WTC11 (cell line): ENCODE results near the gene SKAP1.

Experiments used
- ETV6 ChIP-seq: sonication (generic); formaldehyde crosslinking; IDR thresholded peaks from 2 replicates; pipeline ENCODE4 v1.8.1; 2022; ENCODE audit warnings: mild to moderate bottlenecking, missing genetic modification reagents
- FOXJ3 ChIP-seq: sonication (generic); formaldehyde crosslinking; IDR thresholded peaks from 2 replicates; pipeline ENCODE4 v1.9.0; 2021; ENCODE audit warnings: missing genetic modification reagents, mild to moderate bottlenecking, borderline replicate concordance
- IRF2 ChIP-seq: sonication (generic); formaldehyde crosslinking; IDR thresholded peaks from 2 replicates; pipeline ENCODE4 v1.8.0; 2022; ENCODE audit warnings: low read depth, missing genetic modification reagents, borderline replicate concordance
- NFYB ChIP-seq: sonication (generic); formaldehyde crosslinking; conservative IDR thresholded peaks from 2 replicates; pipeline ENCODE4 v1.8.0; 2022; ENCODE audit warnings: low read depth, missing genetic modification reagents
- NR2C2 ChIP-seq: sonication (generic); formaldehyde crosslinking; IDR thresholded peaks from 2 replicates; pipeline ENCODE4 v1.8.0; 2022; ENCODE audit warnings: mild to moderate bottlenecking, missing genetic modification reagents
- NR3C1 ChIP-seq: sonication (generic); formaldehyde crosslinking; conservative IDR thresholded peaks from 2 replicates; pipeline ENCODE4 v1.8.1; 2023; ENCODE audit warnings: low read depth, mild to moderate bottlenecking, missing genetic modification reagents
- SP1 ChIP-seq: sonication (generic); formaldehyde crosslinking; conservative IDR thresholded peaks from 2 replicates; pipeline ENCODE4 v1.8.1; 2022; ENCODE audit warnings: missing genetic modification reagents
- ZNF232 ChIP-seq: sonication (generic); formaldehyde crosslinking; IDR thresholded peaks from 2 replicates; pipeline ENCODE4 v1.8.0; 2022; ENCODE audit warnings: mild to moderate bottlenecking, missing genetic modification reagents
- TF ChIP-seq, protein P1 (sequence below): fragments of 200-600 bp; IDR thresholded peaks from 2 replicates; pipeline ENCODE4 v1.8.0; 2022; ENCODE audit warnings: antibody characterized with exemption
- TF ChIP-seq, protein P2 (sequence below): sonication (generic); formaldehyde crosslinking; IDR thresholded peaks from 2 replicates; pipeline ENCODE4 v1.8.0; 2022; ENCODE audit warnings: mild to moderate bottlenecking, missing genetic modification reagents
- TF ChIP-seq, protein P3 (sequence below): sonication (generic); formaldehyde crosslinking; IDR thresholded peaks from 2 replicates; pipeline ENCODE4 v1.8.0; 2022; ENCODE audit warnings: mild to moderate bottlenecking, missing genetic modification reagents

DNA sequence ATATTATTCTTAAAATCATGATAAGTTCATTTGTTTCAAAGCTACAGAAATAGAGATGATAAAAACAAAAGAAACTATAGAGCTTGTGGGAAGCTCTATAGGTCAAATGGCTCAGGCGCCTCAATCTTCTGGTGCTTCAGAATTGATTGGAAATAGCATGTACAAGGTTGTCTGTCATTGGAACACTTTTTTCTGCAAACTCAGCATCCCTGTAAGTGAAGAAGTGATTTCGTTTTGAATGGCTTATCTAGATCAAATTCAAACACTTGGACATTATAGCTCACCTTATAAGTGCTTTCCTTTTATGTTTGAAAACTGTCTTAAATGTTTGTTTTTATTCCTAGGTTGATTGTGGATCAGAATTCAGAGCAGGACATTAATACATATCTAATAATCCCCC is 103.7 kb downstream of the SKAP1 start:
- TF ChIP-seq, protein P1, sequence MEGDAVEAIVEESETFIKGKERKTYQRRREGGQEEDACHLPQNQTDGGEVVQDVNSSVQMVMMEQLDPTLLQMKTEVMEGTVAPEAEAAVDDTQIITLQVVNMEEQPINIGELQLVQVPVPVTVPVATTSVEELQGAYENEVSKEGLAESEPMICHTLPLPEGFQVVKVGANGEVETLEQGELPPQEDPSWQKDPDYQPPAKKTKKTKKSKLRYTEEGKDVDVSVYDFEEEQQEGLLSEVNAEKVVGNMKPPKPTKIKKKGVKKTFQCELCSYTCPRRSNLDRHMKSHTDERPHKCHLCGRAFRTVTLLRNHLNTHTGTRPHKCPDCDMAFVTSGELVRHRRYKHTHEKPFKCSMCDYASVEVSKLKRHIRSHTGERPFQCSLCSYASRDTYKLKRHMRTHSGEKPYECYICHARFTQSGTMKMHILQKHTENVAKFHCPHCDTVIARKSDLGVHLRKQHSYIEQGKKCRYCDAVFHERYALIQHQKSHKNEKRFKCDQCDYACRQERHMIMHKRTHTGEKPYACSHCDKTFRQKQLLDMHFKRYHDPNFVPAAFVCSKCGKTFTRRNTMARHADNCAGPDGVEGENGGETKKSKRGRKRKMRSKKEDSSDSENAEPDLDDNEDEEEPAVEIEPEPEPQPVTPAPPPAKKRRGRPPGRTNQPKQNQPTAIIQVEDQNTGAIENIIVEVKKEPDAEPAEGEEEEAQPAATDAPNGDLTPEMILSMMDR = no peak
- no peak for TF ChIP-seq FOXJ3
- TF ChIP-seq IRF2 (CRISPR knock-in tag) = no peak
- no peak for TF ChIP-seq ZNF232 (CRISPR knock-in tag)
- TF ChIP-seq, protein P2, sequence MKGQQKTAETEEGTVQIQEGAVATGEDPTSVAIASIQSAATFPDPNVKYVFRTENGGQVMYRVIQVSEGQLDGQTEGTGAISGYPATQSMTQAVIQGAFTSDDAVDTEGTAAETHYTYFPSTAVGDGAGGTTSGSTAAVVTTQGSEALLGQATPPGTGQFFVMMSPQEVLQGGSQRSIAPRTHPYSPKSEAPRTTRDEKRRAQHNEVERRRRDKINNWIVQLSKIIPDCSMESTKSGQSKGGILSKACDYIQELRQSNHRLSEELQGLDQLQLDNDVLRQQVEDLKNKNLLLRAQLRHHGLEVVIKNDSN = no peak
- TF ChIP-seq, protein P3, sequence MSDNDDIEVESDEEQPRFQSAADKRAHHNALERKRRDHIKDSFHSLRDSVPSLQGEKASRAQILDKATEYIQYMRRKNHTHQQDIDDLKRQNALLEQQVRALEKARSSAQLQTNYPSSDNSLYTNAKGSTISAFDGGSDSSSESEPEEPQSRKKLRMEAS (CRISPR knock-in tag) = no peak
- no peak for TF ChIP-seq ETV6
- no peak for TF ChIP-seq NR3C1
- no peak for TF ChIP-seq NFYB (CRISPR knock-in tag)
- no peak for TF ChIP-seq SP1
- TF ChIP-seq NR2C2 (CRISPR knock-in tag) = no peak
